ENCODE results near the gene CERS6. TPM values are rescaled to one million over a fixed set of nuclear protein-coding genes. Genes with fewer than 3 reads are reported as not detected.

The CERS6 gene
- total and polyA plus RNA-seq, 4 donors, result 4.2 to 20.4 (median 10.1) TPM

GRCh38 chr2:168429988-168430387, 26.1 kb upstream of the CERS6 start:
- no peak overlapping the region for H3K4me3 ChIP-seq (ENCODE audit: low read depth in 1 of 3, low read length in 3 of 3)
- H3K9me3 ChIP-seq (ENCODE audit: control insufficient read depth in 4 of 4, low read length in 3 of 4), result no peaks in the 10 kb centered on the region
- no peak for TF ChIP-seq GABPA (IDR thresholded peaks at IDR 0.05 in 1 of 2, conservative IDR thresholded peaks at IDR 0.05 in 1 of 2)
- no peak for TF ChIP-seq FOXA1 (IDR thresholded peaks at IDR 0.05)
- TF ChIP-seq YY1 (IDR thresholded peaks at IDR 0.05), result no peak
- no peak for TF ChIP-seq MAX (IDR thresholded peaks at IDR 0.05)
- no peak for TF ChIP-seq RAD21 (IDR thresholded peaks at IDR 0.05)
- TF ChIP-seq EGR1 (IDR thresholded peaks at IDR 0.05; ENCODE audit: low read depth in 2 of 2), result no peak
- no peak for TF ChIP-seq CTCF (IDR thresholded peaks at IDR 0.05; ENCODE audit: low read depth, low read length, missing input control)
- no peak for TF ChIP-seq NR2F2 (IDR thresholded peaks at IDR 0.05)
- no peak for TF ChIP-seq REST (IDR thresholded peaks at IDR 0.05)
- H3K27me3 ChIP-seq (ENCODE audit: control insufficient read depth in 4 of 4, insufficient read depth in 4 of 4, low read length in 3 of 4), result no peaks in the 10 kb centered on the region
- no peak overlapping the region for H3K27ac ChIP-seq (ENCODE audit: low read depth in 1 of 2, low read length in 2 of 2)
- no peak overlapping the region for H3K9ac ChIP-seq (ENCODE audit: low read depth in 1 of 2, low read length in 2 of 2)
- no peaks in the 10 kb centered on the region for H3K36me3 ChIP-seq (ENCODE audit: control insufficient read depth in 4 of 4, insufficient read depth in 3 of 4, low read depth in 1 of 4, low read length in 3 of 4)
- no peaks in the 10 kb centered on the region for H3K4me1 ChIP-seq (ENCODE audit: control insufficient read depth in 4 of 4, insufficient read depth in 4 of 4, low read length in 3 of 4)
- DNase-seq (ENCODE audit: low spot score), result no peak
- WGBS, result 90% methylated on average over 6 of the region's 6 CpGs

GRCh38 chr2:168430431-168430830, 25.6 kb upstream of the CERS6 start:
- Histone ChIP-seq H3K27ac (ENCODE audit: low read depth in 1 of 2, low read length in 2 of 2) (no peak overlapping the region), H3K9ac (ENCODE audit: low read depth in 1 of 2, low read length in 2 of 2) (no peak overlapping the region), H3K36me3 (ENCODE audit: control insufficient read depth in 4 of 4, insufficient read depth in 3 of 4, low read depth in 1 of 4, low read length in 3 of 4) (no peaks in the 10 kb centered on the region), H3K9me3 (ENCODE audit: control insufficient read depth in 4 of 4, low read length in 3 of 4) (no peaks in the 10 kb centered on the region), H3K4me1 (ENCODE audit: control insufficient read depth in 4 of 4, insufficient read depth in 4 of 4, low read length in 3 of 4) (no peaks in the 10 kb centered on the region), H3K27me3 (ENCODE audit: control insufficient read depth in 4 of 4, insufficient read depth in 4 of 4, low read length in 3 of 4) (no peaks in the 10 kb centered on the region), H3K4me3 (ENCODE audit: low read depth in 1 of 3, low read length in 3 of 3) (no peak overlapping the region)
- WGBS, result 65% methylated on average over 3 of the region's 3 CpGs
- no peak for TF ChIP-seq GABPA (IDR thresholded peaks at IDR 0.05 in 1 of 2, conservative IDR thresholded peaks at IDR 0.05 in 1 of 2)
- TF ChIP-seq REST (IDR thresholded peaks at IDR 0.05), result no peak
- TF ChIP-seq CTCF (IDR thresholded peaks at IDR 0.05; ENCODE audit: low read depth, low read length, missing input control), result no peak
- TF ChIP-seq RAD21 (IDR thresholded peaks at IDR 0.05), result no peak
- TF ChIP-seq NR2F2 (IDR thresholded peaks at IDR 0.05), result no peak
- TF ChIP-seq HNF4G (IDR thresholded peaks at IDR 0.05), result no peak
- TF ChIP-seq JUND (IDR thresholded peaks at IDR 0.05), result no peak
- TF ChIP-seq ATF3 (IDR thresholded peaks at IDR 0.05), result no peak
- TF ChIP-seq HNF4A (conservative IDR thresholded peaks at IDR 0.05), result no peak
- TF ChIP-seq FOXA2 (IDR thresholded peaks at IDR 0.05), result no peak
- no peak for TF ChIP-seq SP1 (IDR thresholded peaks at IDR 0.05)
- TF ChIP-seq ZBTB33 (IDR thresholded peaks at IDR 0.05), result no peak
- no peak for TF ChIP-seq YY1 (IDR thresholded peaks at IDR 0.05)
- TF ChIP-seq EGR1 (IDR thresholded peaks at IDR 0.05; ENCODE audit: low read depth in 2 of 2), result no peak
- no peak for TF ChIP-seq MAX (IDR thresholded peaks at IDR 0.05)
- TF ChIP-seq FOXA1 (IDR thresholded peaks at IDR 0.05), result no peak
- no peak for TF ChIP-seq TAF1 (conservative IDR thresholded peaks at IDR 0.05)
- TF ChIP-seq RXRA (IDR thresholded peaks at IDR 0.05), result no peak
- DNase-seq (ENCODE audit: low spot score), result no peak

All from liver (tissue), 9 donors.